ENCODE measurements around the gene FIG4. TPM values are rescaled to one million over a fixed set of nuclear protein-coding genes. Genes with fewer than 3 reads are reported as not detected.

Gene FIG4
- total RNA-seq, 1 experiment from 2014 or later = 23.1 TPM

DNA sequence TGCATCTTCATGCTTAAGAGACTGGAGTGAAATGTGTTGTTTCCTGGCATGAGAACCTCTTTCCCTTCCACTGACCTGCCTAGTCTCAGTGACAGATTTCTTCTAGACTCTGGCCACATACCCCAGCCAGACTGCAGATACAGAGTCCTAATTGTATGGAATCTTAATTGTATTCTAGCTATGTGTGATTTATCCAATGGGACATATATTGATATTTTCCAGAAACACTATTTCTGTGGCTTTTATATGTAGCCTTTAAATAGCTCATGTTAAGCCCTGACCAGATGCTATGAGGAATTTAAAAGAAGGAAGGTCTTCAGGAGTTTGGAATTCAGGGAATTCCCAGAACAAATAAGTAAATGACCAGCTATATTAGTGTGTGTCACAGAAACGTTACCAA, 99.0 kb downstream of the FIG4 start:
- H3K4me1 Mint-ChIP-seq = peaks cover 14 to 21% of the 10 kb centered on the region in 2 experiments
- peaks cover 3% of the 10 kb centered on the region; the same call in 1 of the 2 replicates for H3K4me1 ChIP-seq (ENCODE audit: insufficient read depth, low read length)
- H3K56ac ChIP-seq (ENCODE audit: insufficient read length, low read depth, low read length) = no peak overlapping the region
- no peak overlapping the region for H2BK120ac ChIP-seq (ENCODE audit: low read depth, low read length, poor library complexity, severe bottlenecking)
- no peak overlapping the region for H3K18ac ChIP-seq (ENCODE audit: insufficient read length, low read depth, low read length)
- H3K4ac ChIP-seq (ENCODE audit: low read depth, low read length) = no peak overlapping the region
- H2AFZ ChIP-seq (ENCODE audit: low read length) = no peak overlapping the region
- H4K5ac ChIP-seq (ENCODE audit: insufficient read length, low read depth, low read length) = no peak overlapping the region
- WGBS (ENCODE audit: extremely low coverage, insufficient read length, low lambda C conversion rate) = no CpG with 5 or more reads among the region's 1 CpG
- H3K79me2 ChIP-seq (ENCODE audit: insufficient read depth, low read length) = no peaks in the 10 kb centered on the region
- H2BK15ac ChIP-seq (ENCODE audit: low read depth, low read length) = no peak overlapping the region
- H2BK12ac ChIP-seq (ENCODE audit: insufficient read length, low read depth, low read length) = peak overlapping the region; percentile 79
- H3K27me3 Mint-ChIP-seq (ENCODE audit: low read depth) = no peaks in the 10 kb centered on the region
- no peak overlapping the region for H3K4me2 ChIP-seq (ENCODE audit: insufficient read depth, insufficient read length, low read length)
- no peak overlapping the region for H3K4me3 Mint-ChIP-seq
- no peak overlapping the region for H3K14ac ChIP-seq (ENCODE audit: insufficient read depth, low read length)
- no peaks in the 10 kb centered on the region for H3K79me1 ChIP-seq (ENCODE audit: insufficient read depth, low read depth, low read length, poor library complexity, severe bottlenecking)
- H3K27me3 ChIP-seq (ENCODE audit: insufficient read depth, low read length) = no peaks in the 10 kb centered on the region
- no peaks in the 10 kb centered on the region for H3K23me2 ChIP-seq (ENCODE audit: insufficient read length, low read depth, low read length, poor library complexity, severe bottlenecking)
- DNase-seq = no peak
- no peak overlapping the region for H3K27ac ChIP-seq (ENCODE audit: insufficient read length, low read depth, low read length)
- H3K27ac Mint-ChIP-seq = peak overlapping the region in 2 of 3 experiments; percentile 22 to 58; a peak in 3 of 7 replicates
- no peak overlapping the region for H3T11ph ChIP-seq (ENCODE audit: low read length)
- H3K23ac ChIP-seq (ENCODE audit: insufficient read length, low read depth, low read length) = no peak overlapping the region
- no peaks in the 10 kb centered on the region for H4K20me1 ChIP-seq (ENCODE audit: control insufficient read depth, insufficient read depth, insufficient read length)
- H4K91ac ChIP-seq (ENCODE audit: insufficient read length, low read depth, low read length) = no peak overlapping the region
- no peak overlapping the region for H4K8ac ChIP-seq (replicated peaks; ENCODE audit: insufficient read length, low read depth, low read length)
- no peaks in the 10 kb centered on the region for H3K9me3 Mint-ChIP-seq
- no peak overlapping the region for H2BK20ac ChIP-seq (ENCODE audit: low read depth, low read length, poor library complexity, severe bottlenecking)
- no peaks in the 10 kb centered on the region for H3K9me3 ChIP-seq (ENCODE audit: control insufficient read depth, low read depth, low read length)
- H2BK5ac ChIP-seq (ENCODE audit: insufficient read length, low read length) = no peak overlapping the region
- no peak overlapping the region for H3K9ac ChIP-seq (ENCODE audit: extremely low read depth, insufficient read length, low read length)
- peaks cover 5 to 10% (median 9%) of the 10 kb centered on the region in 3 experiments for H3K36me3 Mint-ChIP-seq (ENCODE audit: insufficient read depth in 1 of 3, low read depth in 3 of 3)
- TF ChIP-seq CTCF (conservative IDR thresholded peaks at IDR 0.05) = no peak
- no peak overlapping the region for H2AK5ac ChIP-seq (ENCODE audit: insufficient read length, low read length)
